GM18951 (cell line): Measurements from ENCODE around the gene SPNS2.
"Not testable (repeated sequence)": the region's sequence is repeated elsewhere in the genome, so short reads cannot be mapped to it uniquely, and the experiment has no call there.

Experiments used
- POLR2A ChIP-seq: IDR thresholded peaks from 4 replicates; pipeline ENCODE4 v1.6.1; 2011; ENCODE audit warnings: mild to moderate bottlenecking; ENCODE audit not compliant: insufficient read length, insufficient read depth; ENCODE audit errors: extremely low read depth
- in situ Hi-C: fragments of 300-500 bp; cut with MboI; formaldehyde crosslinking; loops from one replicate; pipeline ENCODE4 v1.12.0; 2022; ENCODE audit warnings: low sequenced_read_pairs, mixed read lengths, inconsistent platforms; ENCODE audit not compliant: unreplicated experiment

Gene SPNS2

GRCh38 chr17:4576729-4577322 is 78.1 kb downstream of the SPNS2 start:
- in situ Hi-C loops: no loop called here
- no peak for TF ChIP-seq POLR2A

- in situ Hi-C loops: no loop called here
Observed at GRCh38 chr17:4577386-4577993, 78.8 kb downstream of the SPNS2 start.

GRCh38 chr17:4578349-4578748 is 79.7 kb downstream of the SPNS2 start:
- in situ Hi-C loops: not testable (repeated sequence)

More at GRCh38 chr17:4577386-4577993, 78.8 kb downstream of the SPNS2 start:
- TF ChIP-seq POLR2A: no peak

GRCh38 chr17:4579678-4580077 is 81.0 kb downstream of the SPNS2 start:
- in situ Hi-C loops: no loop called here
- no peak for TF ChIP-seq POLR2A

GRCh38 chr17:4580291-4580690 is 81.6 kb downstream of the SPNS2 start:
- no peak for TF ChIP-seq POLR2A
- in situ Hi-C loops: no loop called here

- in situ Hi-C loops: no loop called here
- no peak for TF ChIP-seq POLR2A
Observed at GRCh38 chr17:4582101-4582501, 83.4 kb downstream of the SPNS2 start.

GRCh38 chr17:4582691-4583090 is 84.0 kb downstream of the SPNS2 start:
- in situ Hi-C loops: no loop called here
- no peak for TF ChIP-seq POLR2A

- in situ Hi-C loops: no loop called here
- TF ChIP-seq POLR2A: no peak
Observed at GRCh38 chr17:4583206-4583605, 84.5 kb downstream of the SPNS2 start.

GRCh38 chr17:4583782-4584100 is 85.1 kb downstream of the SPNS2 start:
- in situ Hi-C loops: no loop called here
- TF ChIP-seq POLR2A: no peak

GRCh38 chr17:4584101-4584916 is 85.6 kb downstream of the SPNS2 start, which contains the start of gene SMTNL2:
TSS of gene SMTNL2 (plus strand) at chr17:4584529. CDS start at chr17:4584606, 77 bp downstream.
- in situ Hi-C loops: no loop called here
- no peak for TF ChIP-seq POLR2A

- no peak for TF ChIP-seq POLR2A
- in situ Hi-C loops: no loop called here
Observed at GRCh38 chr17:4584917-4585637, 86.4 kb downstream of the SPNS2 start.

GRCh38 chr17:4585638-4585994 is 86.9 kb downstream of the SPNS2 start:
- TF ChIP-seq POLR2A: no peak
- in situ Hi-C loops: no loop called here

- TF ChIP-seq POLR2A: no peak
- in situ Hi-C loops: no loop called here
Observed at GRCh38 chr17:4586043-4586442, 87.4 kb downstream of the SPNS2 start.
